HEK293T (cell line): ENCODE measurements around the gene LZTFL1.

Experiments used
- FOXK2 ChIP-seq: fragments of 450-650 bp; IDR thresholded peaks from 2 replicates; pipeline ENCODE4 v1.6.1; 2016; ENCODE audit warnings: mild to moderate bottlenecking
- TARDBP ChIP-seq: fragments of 450-650 bp; IDR thresholded peaks from 2 replicates; pipeline ENCODE4 v1.6.1; 2016

DNA sequence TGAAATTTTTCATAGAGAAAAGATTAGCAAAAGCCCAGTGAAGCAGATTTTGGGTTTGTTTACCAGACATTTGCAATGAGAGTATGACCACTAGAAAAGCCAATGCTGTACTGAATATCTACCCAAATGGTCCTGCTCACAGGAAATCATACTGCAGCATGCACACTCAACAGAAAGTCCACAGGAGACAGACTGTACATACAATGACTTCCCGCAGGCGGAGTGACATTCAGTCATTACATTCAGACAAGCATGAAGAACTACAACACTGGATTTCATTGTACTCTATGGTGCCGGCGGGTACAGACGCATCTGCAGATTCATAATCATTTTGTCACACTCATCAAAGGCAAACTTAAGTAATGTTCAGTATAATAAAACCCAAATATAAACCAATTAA is 11.8 kb downstream of the LZTFL1 start:
- no peak for TF ChIP-seq FOXK2
- TF ChIP-seq TARDBP = no peak
